ENCODE data around the gene WDR43.

- TF ChIP-seq, protein P1, sequence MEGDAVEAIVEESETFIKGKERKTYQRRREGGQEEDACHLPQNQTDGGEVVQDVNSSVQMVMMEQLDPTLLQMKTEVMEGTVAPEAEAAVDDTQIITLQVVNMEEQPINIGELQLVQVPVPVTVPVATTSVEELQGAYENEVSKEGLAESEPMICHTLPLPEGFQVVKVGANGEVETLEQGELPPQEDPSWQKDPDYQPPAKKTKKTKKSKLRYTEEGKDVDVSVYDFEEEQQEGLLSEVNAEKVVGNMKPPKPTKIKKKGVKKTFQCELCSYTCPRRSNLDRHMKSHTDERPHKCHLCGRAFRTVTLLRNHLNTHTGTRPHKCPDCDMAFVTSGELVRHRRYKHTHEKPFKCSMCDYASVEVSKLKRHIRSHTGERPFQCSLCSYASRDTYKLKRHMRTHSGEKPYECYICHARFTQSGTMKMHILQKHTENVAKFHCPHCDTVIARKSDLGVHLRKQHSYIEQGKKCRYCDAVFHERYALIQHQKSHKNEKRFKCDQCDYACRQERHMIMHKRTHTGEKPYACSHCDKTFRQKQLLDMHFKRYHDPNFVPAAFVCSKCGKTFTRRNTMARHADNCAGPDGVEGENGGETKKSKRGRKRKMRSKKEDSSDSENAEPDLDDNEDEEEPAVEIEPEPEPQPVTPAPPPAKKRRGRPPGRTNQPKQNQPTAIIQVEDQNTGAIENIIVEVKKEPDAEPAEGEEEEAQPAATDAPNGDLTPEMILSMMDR (IDR thresholded peaks at IDR 0.05), result no peak
- TF ChIP-seq POLR2A (IDR thresholded peaks at IDR 0.05) (no peak), POLR2AphosphoS5 (IDR thresholded peaks at IDR 0.05; ENCODE audit: insufficient read depth in 1 of 2, low read depth in 1 of 2) (no peak)
Observed at GRCh38 chr2:28948160-28948559, 53.7 kb downstream of the WDR43 start.

Data from vagina (tissue), 2 donors.